PC-3 (cell line): ENCODE data around the gene LMO1. TPM values are rescaled to one million over a fixed set of nuclear protein-coding genes. Genes with fewer than 3 reads are reported as not detected.

Experiments used
- ATAC-seq: fragments of 200-7000 bp; cut with Tn5 transposase; 2 replicates; pipeline ENCODE4 v1.9.1; 2020; ENCODE audit warnings: mild to moderate bottlenecking, moderate library complexity
- BruUV-seq: library from RNA; stranded (reverse); fragments of 400-500 nt; replicated peaks from 2 replicates; lab custom pipeline; 2021; lab: Mats Ljungman, UMichigan
- CTCF ChIA-PET: fragments of 300-600 bp; sonication (Branson Sonifier 250); formaldehyde crosslinking; loops from one replicate; lab custom pipeline; 2022; ENCODE audit warnings: antibody characterized with exemption; lab: Charles Lee
- POLR2A ChIA-PET: fragments of 300-600 bp; sonication (Branson Sonifier 250); formaldehyde crosslinking; loops from one replicate; lab custom pipeline; 2022; ENCODE audit warnings: antibody characterized with exemption; ENCODE audit not compliant: unreplicated experiment; lab: Charles Lee
- DNase-seq: peaks from one replicate; pipeline ENCODE4 v3.0.0-alpha.2; 2015
- H2AFZ ChIP-seq: fragments of 300-600 bp; sonication (generic); 2 replicates; pipeline ENCODE4 v1.6.0; 2016; ENCODE audit warnings: antibody characterized with exemption, low read length
- H3F3A ChIP-seq: fragments of 300-600 bp; sonication (generic); one replicate; pipeline ENCODE4 v1.6.0; 2017; ENCODE audit warnings: antibody characterized with exemption, low read length, control low read depth, mild to moderate bottlenecking; ENCODE audit not compliant: unreplicated experiment
- H3K27ac ChIP-seq: fragments of 300-600 bp; sonication (generic); 2 replicates; pipeline ENCODE4 v1.5.1; 2016; ENCODE audit warnings: mild to moderate bottlenecking, low read length
- H3K27me3 ChIP-seq: fragments of 300-600 bp; sonication (generic); 2 replicates; pipeline ENCODE4 v1.6.1; 2016; ENCODE audit warnings: low read length, mixed read lengths
- H3K36me3 ChIP-seq: fragments of 300-600 bp; sonication (generic); 2 replicates; pipeline ENCODE4 v1.6.1; 2016; ENCODE audit warnings: low read depth, mixed run types, low read length, mixed read lengths
- H3K4me1 ChIP-seq: fragments of 300-600 bp; sonication (generic); 2 replicates; pipeline ENCODE4 v1.5.1; 2016; ENCODE audit warnings: low read length; ENCODE audit not compliant: insufficient read depth
- H3K4me2 ChIP-seq: fragments of 300-600 bp; sonication (generic); 2 replicates; pipeline ENCODE4 v1.6.0; 2016; ENCODE audit warnings: low read length
- H3K4me3 ChIP-seq: fragments of 300-600 bp; sonication (generic); 2 replicates; pipeline ENCODE4 v1.5.1; 2016; ENCODE audit warnings: mild to moderate bottlenecking, low read length, mixed read lengths
- H3K79me2 ChIP-seq: fragments of 300-600 bp; sonication (generic); 2 replicates; pipeline ENCODE4 v1.6.1; 2017; ENCODE audit warnings: low read length, mixed read lengths
- H3K9ac ChIP-seq: fragments of 300-600 bp; sonication (generic); 2 replicates; pipeline ENCODE4 v1.6.0; 2016; ENCODE audit warnings: mild to moderate bottlenecking, low read length
- H3K9me2 ChIP-seq: fragments of 300-600 bp; sonication (generic); replicated peaks from 2 replicates; pipeline ENCODE4 v1.6.1; 2016; ENCODE audit warnings: mixed run types, low read length, mixed read lengths
- H3K9me3 ChIP-seq: fragments of 300-600 bp; sonication (generic); 2 replicates; pipeline ENCODE4 v1.6.1; 2016; ENCODE audit warnings: low read length, mixed read lengths
- H4K20me1 ChIP-seq: fragments of 300-600 bp; sonication (generic); 2 replicates; pipeline ENCODE4 v1.6.1; 2016; ENCODE audit warnings: low read length, mixed read lengths
- EZH2 ChIP-seq: fragments of 300-600 bp; sonication (generic); IDR thresholded peaks from one replicate; pipeline ENCODE4 v1.6.1; 2017; ENCODE audit warnings: antibody characterized with exemption, mild to moderate bottlenecking, low read length; ENCODE audit not compliant: unreplicated experiment
- EZH2phosphoT487 ChIP-seq: fragments of 300-600 bp; sonication (generic); IDR thresholded peaks from 2 replicates; pipeline ENCODE4 v1.6.1; 2018; ENCODE audit warnings: mild to moderate bottlenecking, antibody characterized with exemption, low read length, borderline replicate concordance
- intact Hi-C: fragments of 100-400 bp; cut with micrococcal nuclease; formaldehyde crosslinking; loops from 2 replicates; pipeline ENCODE4 v1.9.0; 2023
- total RNA-seq: library from RNA; depleted of rRNA; stranded (reverse); fragments of >200 nt; gene quantifications from 2 replicates; pipeline ENCODE4 v1.2.3, GENCODE V29; 2014
- TF ChIP-seq, protein P1 (sequence below): fragments of 300-600 bp; sonication (generic); conservative IDR thresholded peaks from 2 replicates; pipeline ENCODE4 v1.5.1; 2017; ENCODE audit warnings: antibody characterized with exemption, low read depth, mild to moderate bottlenecking, low read length

The LMO1 gene
- total RNA-seq, 1 experiment from 2014 or later = 0.15 TPM

GRCh38 chr11:8285796-8286195 lies 22.1 kb upstream of the LMO1 start:
- Histone ChIP-seq H3K27ac (no peak overlapping the region), H3F3A (no peaks in the 10 kb centered on the region), H3K9me3 (no peaks in the 10 kb centered on the region), H3K27me3 (peaks cover 8% of the 10 kb centered on the region; the same call in 1 of the 2 replicates), H2AFZ (no peak overlapping the region), H3K9me2 (no peaks in the 10 kb centered on the region), H3K9ac (no peak overlapping the region), H3K4me1 (no peaks in the 10 kb centered on the region), H3K4me3 (no peak overlapping the region), H3K36me3 (no peaks in the 10 kb centered on the region), H3K4me2 (no peak overlapping the region), H4K20me1 (no peaks in the 10 kb centered on the region), H3K79me2 (no peaks in the 10 kb centered on the region)
- no TSS peak for BruUV-seq
- intact Hi-C loops = no loop called here
- ChIA-PET POLR2A (no interaction called here), CTCF (no interaction called here)
- ATAC-seq (no peak), DNase-seq (no peak)
- TF ChIP-seq, protein P1, sequence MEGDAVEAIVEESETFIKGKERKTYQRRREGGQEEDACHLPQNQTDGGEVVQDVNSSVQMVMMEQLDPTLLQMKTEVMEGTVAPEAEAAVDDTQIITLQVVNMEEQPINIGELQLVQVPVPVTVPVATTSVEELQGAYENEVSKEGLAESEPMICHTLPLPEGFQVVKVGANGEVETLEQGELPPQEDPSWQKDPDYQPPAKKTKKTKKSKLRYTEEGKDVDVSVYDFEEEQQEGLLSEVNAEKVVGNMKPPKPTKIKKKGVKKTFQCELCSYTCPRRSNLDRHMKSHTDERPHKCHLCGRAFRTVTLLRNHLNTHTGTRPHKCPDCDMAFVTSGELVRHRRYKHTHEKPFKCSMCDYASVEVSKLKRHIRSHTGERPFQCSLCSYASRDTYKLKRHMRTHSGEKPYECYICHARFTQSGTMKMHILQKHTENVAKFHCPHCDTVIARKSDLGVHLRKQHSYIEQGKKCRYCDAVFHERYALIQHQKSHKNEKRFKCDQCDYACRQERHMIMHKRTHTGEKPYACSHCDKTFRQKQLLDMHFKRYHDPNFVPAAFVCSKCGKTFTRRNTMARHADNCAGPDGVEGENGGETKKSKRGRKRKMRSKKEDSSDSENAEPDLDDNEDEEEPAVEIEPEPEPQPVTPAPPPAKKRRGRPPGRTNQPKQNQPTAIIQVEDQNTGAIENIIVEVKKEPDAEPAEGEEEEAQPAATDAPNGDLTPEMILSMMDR = no peak
- TF ChIP-seq EZH2phosphoT487 (no peak), EZH2 (no peak)

DNA sequence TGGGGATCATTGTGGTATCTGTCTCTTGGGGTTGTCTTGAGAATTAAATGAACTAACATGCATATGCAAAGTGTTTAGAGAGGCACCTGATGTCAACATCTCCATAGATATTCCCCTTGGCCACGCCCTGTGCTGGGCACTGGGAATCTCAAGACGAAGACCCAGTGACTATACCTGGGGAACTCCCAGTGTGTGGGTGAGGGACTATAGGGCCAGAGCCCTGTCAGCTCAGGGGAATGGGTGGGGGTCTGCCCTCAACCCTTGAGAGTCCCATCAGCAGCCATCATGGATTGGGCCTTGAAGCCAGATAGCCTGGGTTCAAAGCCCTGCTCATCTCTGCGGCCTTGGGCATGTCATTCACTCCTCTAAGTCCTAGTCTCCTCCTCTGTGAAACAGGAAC lies 21.6 kb upstream of the LMO1 start:
- Histone ChIP-seq H3K9me2 (no peaks in the 10 kb centered on the region), H4K20me1 (no peaks in the 10 kb centered on the region), H2AFZ (no peak overlapping the region), H3K36me3 (no peaks in the 10 kb centered on the region), H3K79me2 (no peaks in the 10 kb centered on the region), H3F3A (no peaks in the 10 kb centered on the region), H3K27me3 (peaks cover 12% of the 10 kb centered on the region; the same call in 1 of the 2 replicates), H3K9me3 (no peaks in the 10 kb centered on the region), H3K27ac (no peak overlapping the region), H3K9ac (no peak overlapping the region), H3K4me1 (no peaks in the 10 kb centered on the region), H3K4me3 (no peak overlapping the region), H3K4me2 (no peak overlapping the region)
- POLR2A ChIA-PET = no interaction called here
- BruUV-seq = no TSS peak
- TF ChIP-seq EZH2phosphoT487 (no peak), EZH2 (no peak)
- TF ChIP-seq, protein P1 = no peak
- ATAC-seq = no peak
- intact Hi-C loops = no loop called here
- no peak for DNase-seq
- CTCF ChIA-PET = no interaction called here

DNA sequence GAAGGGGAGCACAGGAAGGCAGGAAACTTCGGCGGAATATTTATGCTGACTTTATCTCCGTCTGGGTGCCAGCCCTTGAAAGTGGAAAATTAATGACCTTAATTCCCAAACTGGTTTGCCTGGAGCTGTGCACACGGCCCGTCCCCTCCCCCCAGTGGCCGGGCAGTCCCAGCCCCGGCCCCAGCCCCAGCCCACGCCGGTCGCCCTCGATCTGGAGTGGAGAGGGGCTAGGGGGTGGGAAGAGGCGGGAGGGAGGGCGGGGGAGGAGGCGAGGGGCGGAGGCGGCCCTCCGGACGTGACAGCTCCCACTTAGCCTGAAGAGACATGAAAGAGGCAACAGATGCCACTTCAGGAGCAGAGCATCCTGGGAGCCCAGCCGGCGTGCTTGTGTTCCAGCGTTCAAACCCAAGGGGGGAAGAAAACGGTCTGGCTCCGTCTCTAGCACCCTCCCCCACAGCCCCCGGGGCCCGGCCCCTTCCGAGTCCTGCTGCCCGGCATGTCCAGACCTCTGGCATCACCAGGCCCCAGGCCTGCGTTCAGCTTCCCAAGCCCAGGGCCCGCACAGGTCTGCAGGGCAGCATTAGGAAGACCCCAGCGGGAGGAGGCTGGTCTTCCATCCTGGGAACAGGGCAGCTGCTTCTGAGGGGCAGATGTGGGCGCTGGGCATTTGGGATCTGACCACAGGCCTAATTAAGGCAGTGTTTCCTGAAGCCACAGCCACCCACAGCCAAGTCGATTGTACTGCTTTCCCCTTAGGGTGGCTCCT lies 20.0 kb upstream of the LMO1 start:
- H3K27me3 ChIP-seq = peaks cover 17% of the 10 kb centered on the region; the same call in 1 of the 2 replicates
- H2AFZ ChIP-seq = no peak overlapping the region
- H3K4me3 ChIP-seq = no peak overlapping the region
- ChIA-PET CTCF (no interaction called here), POLR2A (no interaction called here)
- no peak for ATAC-seq
- no peaks in the 10 kb centered on the region for H3K9me3 ChIP-seq
- TF ChIP-seq EZH2phosphoT487 (no peak), EZH2 (no peak)
- TF ChIP-seq, protein P1 = no peak
- no peak overlapping the region for H3K4me2 ChIP-seq
- intact Hi-C loops = no loop called here
- H3F3A ChIP-seq = no peaks in the 10 kb centered on the region
- no peaks in the 10 kb centered on the region for H3K79me2 ChIP-seq
- no peaks in the 10 kb centered on the region for H4K20me1 ChIP-seq
- H3K36me3 ChIP-seq = no peaks in the 10 kb centered on the region
- no peak overlapping the region for H3K9ac ChIP-seq
- DNase-seq = no peak
- H3K9me2 ChIP-seq = no peaks in the 10 kb centered on the region
- H3K27ac ChIP-seq = no peak overlapping the region
- BruUV-seq = no TSS peak
- H3K4me1 ChIP-seq = no peaks in the 10 kb centered on the region
